PC-3 (cell line): Measurements from ENCODE around the gene ENPP3. TPM values are rescaled to one million over a fixed set of nuclear protein-coding genes. Genes with fewer than 3 reads are reported as not detected.

Experiments used
- ATAC-seq: fragments of 200-7000 bp; cut with Tn5 transposase; 2 replicates; pipeline ENCODE4 v1.9.1; 2020; ENCODE audit warnings: mild to moderate bottlenecking, moderate library complexity
- BruUV-seq: library from RNA; stranded (reverse); fragments of 400-500 nt; replicated peaks from 2 replicates; lab custom pipeline; 2021; lab: Mats Ljungman, UMichigan
- CTCF ChIA-PET: fragments of 300-600 bp; sonication (Branson Sonifier 250); formaldehyde crosslinking; loops from one replicate; lab custom pipeline; 2022; ENCODE audit warnings: antibody characterized with exemption; lab: Charles Lee
- POLR2A ChIA-PET: fragments of 300-600 bp; sonication (Branson Sonifier 250); formaldehyde crosslinking; loops from one replicate; lab custom pipeline; 2022; ENCODE audit warnings: antibody characterized with exemption; ENCODE audit not compliant: unreplicated experiment; lab: Charles Lee
- DNase-seq: peaks from one replicate; pipeline ENCODE4 v3.0.0-alpha.2; 2015
- H2AFZ ChIP-seq: fragments of 300-600 bp; sonication (generic); 2 replicates; pipeline ENCODE4 v1.6.0; 2016; ENCODE audit warnings: antibody characterized with exemption, low read length
- H3F3A ChIP-seq: fragments of 300-600 bp; sonication (generic); one replicate; pipeline ENCODE4 v1.6.0; 2017; ENCODE audit warnings: antibody characterized with exemption, low read length, control low read depth, mild to moderate bottlenecking; ENCODE audit not compliant: unreplicated experiment
- H3K27ac ChIP-seq: fragments of 300-600 bp; sonication (generic); 2 replicates; pipeline ENCODE4 v1.5.1; 2016; ENCODE audit warnings: mild to moderate bottlenecking, low read length
- H3K27me3 ChIP-seq: fragments of 300-600 bp; sonication (generic); 2 replicates; pipeline ENCODE4 v1.6.1; 2016; ENCODE audit warnings: low read length, mixed read lengths
- H3K36me3 ChIP-seq: fragments of 300-600 bp; sonication (generic); 2 replicates; pipeline ENCODE4 v1.6.1; 2016; ENCODE audit warnings: low read depth, mixed run types, low read length, mixed read lengths
- H3K4me1 ChIP-seq: fragments of 300-600 bp; sonication (generic); 2 replicates; pipeline ENCODE4 v1.5.1; 2016; ENCODE audit warnings: low read length; ENCODE audit not compliant: insufficient read depth
- H3K4me2 ChIP-seq: fragments of 300-600 bp; sonication (generic); 2 replicates; pipeline ENCODE4 v1.6.0; 2016; ENCODE audit warnings: low read length
- H3K4me3 ChIP-seq: fragments of 300-600 bp; sonication (generic); 2 replicates; pipeline ENCODE4 v1.5.1; 2016; ENCODE audit warnings: mild to moderate bottlenecking, low read length, mixed read lengths
- H3K79me2 ChIP-seq: fragments of 300-600 bp; sonication (generic); 2 replicates; pipeline ENCODE4 v1.6.1; 2017; ENCODE audit warnings: low read length, mixed read lengths
- H3K9ac ChIP-seq: fragments of 300-600 bp; sonication (generic); 2 replicates; pipeline ENCODE4 v1.6.0; 2016; ENCODE audit warnings: mild to moderate bottlenecking, low read length
- H3K9me2 ChIP-seq: fragments of 300-600 bp; sonication (generic); replicated peaks from 2 replicates; pipeline ENCODE4 v1.6.1; 2016; ENCODE audit warnings: mixed run types, low read length, mixed read lengths
- H3K9me3 ChIP-seq: fragments of 300-600 bp; sonication (generic); 2 replicates; pipeline ENCODE4 v1.6.1; 2016; ENCODE audit warnings: low read length, mixed read lengths
- H4K20me1 ChIP-seq: fragments of 300-600 bp; sonication (generic); 2 replicates; pipeline ENCODE4 v1.6.1; 2016; ENCODE audit warnings: low read length, mixed read lengths
- EZH2 ChIP-seq: fragments of 300-600 bp; sonication (generic); IDR thresholded peaks from one replicate; pipeline ENCODE4 v1.6.1; 2017; ENCODE audit warnings: antibody characterized with exemption, mild to moderate bottlenecking, low read length; ENCODE audit not compliant: unreplicated experiment
- EZH2phosphoT487 ChIP-seq: fragments of 300-600 bp; sonication (generic); IDR thresholded peaks from 2 replicates; pipeline ENCODE4 v1.6.1; 2018; ENCODE audit warnings: mild to moderate bottlenecking, antibody characterized with exemption, low read length, borderline replicate concordance
- intact Hi-C: fragments of 100-400 bp; cut with micrococcal nuclease; formaldehyde crosslinking; loops from 2 replicates; pipeline ENCODE4 v1.9.0; 2023
- total RNA-seq: library from RNA; depleted of rRNA; stranded (reverse); fragments of >200 nt; gene quantifications from 2 replicates; pipeline ENCODE4 v1.2.3, GENCODE V29; 2014
- TF ChIP-seq, protein P1 (sequence below): fragments of 300-600 bp; sonication (generic); conservative IDR thresholded peaks from 2 replicates; pipeline ENCODE4 v1.5.1; 2017; ENCODE audit warnings: antibody characterized with exemption, low read depth, mild to moderate bottlenecking, low read length

ENPP3 gene
- total RNA-seq, 1 experiment from 2014 or later = 0.18 TPM

DNA sequence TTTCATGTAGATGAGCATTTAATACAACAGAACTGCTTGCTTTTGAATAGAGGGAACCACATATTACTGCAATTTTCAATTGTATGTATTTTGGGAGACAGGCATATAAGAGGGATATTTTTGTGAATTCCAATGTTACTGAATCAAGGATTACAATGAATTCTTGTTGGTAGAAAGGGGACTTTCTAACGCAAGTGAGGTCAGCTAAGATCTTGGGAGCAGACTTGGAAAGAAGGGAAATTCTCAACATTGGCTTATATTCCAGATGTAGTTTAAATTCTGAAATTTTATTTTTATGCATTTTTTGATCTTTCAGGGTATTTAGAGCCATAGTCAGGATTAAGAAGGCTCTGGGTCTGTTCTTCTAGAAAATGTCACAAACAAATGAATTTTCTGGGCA lies 117.0 kb downstream of the ENPP3 start:
- peak overlapping the region; percentile 99 for H3K27ac ChIP-seq
- no peaks in the 10 kb centered on the region for H3K27me3 ChIP-seq
- H3K79me2 ChIP-seq = no peaks in the 10 kb centered on the region
- H3F3A ChIP-seq = no peaks in the 10 kb centered on the region
- no peaks in the 10 kb centered on the region for H3K9me3 ChIP-seq
- H2AFZ ChIP-seq = no peak overlapping the region
- TF ChIP-seq EZH2phosphoT487 = no peak
- TF ChIP-seq, protein P1, sequence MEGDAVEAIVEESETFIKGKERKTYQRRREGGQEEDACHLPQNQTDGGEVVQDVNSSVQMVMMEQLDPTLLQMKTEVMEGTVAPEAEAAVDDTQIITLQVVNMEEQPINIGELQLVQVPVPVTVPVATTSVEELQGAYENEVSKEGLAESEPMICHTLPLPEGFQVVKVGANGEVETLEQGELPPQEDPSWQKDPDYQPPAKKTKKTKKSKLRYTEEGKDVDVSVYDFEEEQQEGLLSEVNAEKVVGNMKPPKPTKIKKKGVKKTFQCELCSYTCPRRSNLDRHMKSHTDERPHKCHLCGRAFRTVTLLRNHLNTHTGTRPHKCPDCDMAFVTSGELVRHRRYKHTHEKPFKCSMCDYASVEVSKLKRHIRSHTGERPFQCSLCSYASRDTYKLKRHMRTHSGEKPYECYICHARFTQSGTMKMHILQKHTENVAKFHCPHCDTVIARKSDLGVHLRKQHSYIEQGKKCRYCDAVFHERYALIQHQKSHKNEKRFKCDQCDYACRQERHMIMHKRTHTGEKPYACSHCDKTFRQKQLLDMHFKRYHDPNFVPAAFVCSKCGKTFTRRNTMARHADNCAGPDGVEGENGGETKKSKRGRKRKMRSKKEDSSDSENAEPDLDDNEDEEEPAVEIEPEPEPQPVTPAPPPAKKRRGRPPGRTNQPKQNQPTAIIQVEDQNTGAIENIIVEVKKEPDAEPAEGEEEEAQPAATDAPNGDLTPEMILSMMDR = no peak
- no peak for TF ChIP-seq EZH2
- intact Hi-C loops = no loop called here
- ATAC-seq (no peak), DNase-seq (no peak)
- POLR2A ChIA-PET = no interaction called here
- H3K36me3 ChIP-seq = no peaks in the 10 kb centered on the region
- no peaks in the 10 kb centered on the region for H4K20me1 ChIP-seq
- no peaks in the 10 kb centered on the region for H3K9me2 ChIP-seq
- H3K4me2 ChIP-seq = peak overlapping the region; percentile 84
- peak overlapping the region; percentile 77 for H3K9ac ChIP-seq
- BruUV-seq = no TSS peak
- H3K4me1 ChIP-seq = peaks cover 35% of the 10 kb centered on the region
- H3K4me3 ChIP-seq = no peak overlapping the region
- CTCF ChIA-PET = no interaction called here

DNA sequence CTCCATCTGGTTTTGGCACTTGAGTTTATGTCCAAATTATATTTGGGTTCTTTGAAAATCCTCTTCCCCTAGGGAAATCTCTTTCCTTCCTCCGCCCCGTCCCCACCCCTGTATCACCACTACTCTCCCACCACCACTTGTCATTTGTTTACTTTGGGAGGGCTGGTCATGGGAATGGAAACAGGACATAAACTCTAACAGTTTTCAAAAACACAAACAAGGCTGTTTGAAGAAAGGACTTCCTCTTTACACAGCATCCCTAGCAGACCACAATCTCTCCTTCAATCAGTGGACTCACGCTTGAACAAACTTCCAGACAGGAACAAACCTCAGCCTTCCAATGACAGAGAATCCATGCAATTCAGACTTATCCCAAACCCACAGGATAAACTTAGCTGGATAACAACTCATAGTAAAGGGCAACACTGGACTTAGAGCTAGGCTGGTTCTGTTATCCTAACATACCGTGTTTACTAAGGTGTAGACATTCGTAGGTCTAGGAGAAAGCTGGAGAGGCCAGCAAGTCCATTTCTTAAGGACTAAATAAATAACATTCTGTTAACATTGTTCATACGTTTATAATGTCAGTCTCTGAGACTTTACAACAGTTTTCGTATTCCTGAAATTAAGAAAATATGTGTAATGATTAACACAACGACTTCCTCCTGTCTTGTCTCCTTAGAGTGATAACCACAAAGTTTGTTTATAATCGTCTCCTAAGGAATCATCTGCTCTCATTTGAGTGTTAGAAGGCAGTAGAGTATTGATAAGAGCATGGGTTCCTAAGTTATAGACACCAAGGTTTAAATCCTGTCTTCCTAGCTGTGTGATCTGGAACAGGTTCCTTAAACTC lies 117.8 kb downstream of the ENPP3 start:
- intact Hi-C loops = no loop called here
- ChIA-PET POLR2A (interaction anchor here (0.6 kb wide), 1 partner anchor 60 kb away, joined by 5 read pairs; no protein-coding TSS in a partner anchor), CTCF (no interaction called here)
- Histone ChIP-seq H3K27ac (peak overlapping the region; percentile 99), H3K4me3 (peak overlapping the region; percentile 53), H3K27me3 (no peaks in the 10 kb centered on the region), H3K9ac (peak overlapping the region; percentile 91), H3K79me2 (no peaks in the 10 kb centered on the region), H3F3A (no peaks in the 10 kb centered on the region), H3K9me3 (no peaks in the 10 kb centered on the region), H4K20me1 (no peaks in the 10 kb centered on the region), H3K36me3 (no peaks in the 10 kb centered on the region), H2AFZ (no peak overlapping the region), H3K4me1 (peaks cover 36% of the 10 kb centered on the region), H3K9me2 (no peaks in the 10 kb centered on the region), H3K4me2 (peak overlapping the region; percentile 84)
- peak; percentile 89 for DNase-seq
- peak; percentile 79 for ATAC-seq
- BruUV-seq = no TSS peak
- TF ChIP-seq, protein P1 = no peak
- TF ChIP-seq EZH2phosphoT487 (no peak), EZH2 (no peak)

DNA sequence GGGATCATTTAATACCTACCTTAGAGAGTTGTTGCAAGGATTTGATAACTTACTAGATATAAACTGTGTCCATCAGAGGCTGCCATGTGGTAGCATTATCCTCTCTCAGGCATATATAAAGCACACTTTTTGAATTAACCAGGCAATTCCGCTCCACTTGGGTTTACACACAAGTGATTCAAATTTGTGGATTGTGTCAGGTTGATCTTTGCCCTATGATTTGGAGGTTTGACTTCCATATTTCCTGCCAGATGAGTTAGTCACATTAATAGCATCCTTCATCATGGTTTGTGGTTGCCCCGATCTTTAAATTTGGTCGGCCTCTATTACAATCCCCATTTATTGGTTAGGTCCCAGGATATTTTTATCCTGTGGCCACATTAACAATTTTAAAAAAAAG lies 118.5 kb downstream of the ENPP3 start:
- H2AFZ ChIP-seq = no peak overlapping the region
- H3K4me2 ChIP-seq = peak overlapping the region; percentile 84
- intact Hi-C loops = no loop called here
- no TSS peak for BruUV-seq
- peak overlapping the region; percentile 99 for H3K27ac ChIP-seq
- CTCF ChIA-PET = no interaction called here
- H3K36me3 ChIP-seq = no peaks in the 10 kb centered on the region
- H3K79me2 ChIP-seq = no peaks in the 10 kb centered on the region
- no peaks in the 10 kb centered on the region for H4K20me1 ChIP-seq
- TF ChIP-seq EZH2 (no peak), EZH2phosphoT487 (no peak)
- TF ChIP-seq, protein P1 = no peak
- DNase-seq (peak; percentile 90), ATAC-seq (peak; percentile 78)
- POLR2A ChIA-PET = interaction anchor here (0.6 kb wide), 1 partner anchor 59 kb away, joined by 5 read pairs; no protein-coding TSS in a partner anchor
- peak overlapping the region; percentile 91 for H3K9ac ChIP-seq
- H3F3A ChIP-seq = no peaks in the 10 kb centered on the region
- H3K9me3 ChIP-seq = no peaks in the 10 kb centered on the region
- H3K4me1 ChIP-seq = peaks cover 40% of the 10 kb centered on the region
- no peaks in the 10 kb centered on the region for H3K9me2 ChIP-seq
- no peaks in the 10 kb centered on the region for H3K27me3 ChIP-seq
- peak overlapping the region; percentile 53 for H3K4me3 ChIP-seq
